ENCODE measurements around the gene CISH.
A peak's percentile ranks its signal among the peaks of the same experiment; 100 is the strongest.

Gene CISH

DNA sequence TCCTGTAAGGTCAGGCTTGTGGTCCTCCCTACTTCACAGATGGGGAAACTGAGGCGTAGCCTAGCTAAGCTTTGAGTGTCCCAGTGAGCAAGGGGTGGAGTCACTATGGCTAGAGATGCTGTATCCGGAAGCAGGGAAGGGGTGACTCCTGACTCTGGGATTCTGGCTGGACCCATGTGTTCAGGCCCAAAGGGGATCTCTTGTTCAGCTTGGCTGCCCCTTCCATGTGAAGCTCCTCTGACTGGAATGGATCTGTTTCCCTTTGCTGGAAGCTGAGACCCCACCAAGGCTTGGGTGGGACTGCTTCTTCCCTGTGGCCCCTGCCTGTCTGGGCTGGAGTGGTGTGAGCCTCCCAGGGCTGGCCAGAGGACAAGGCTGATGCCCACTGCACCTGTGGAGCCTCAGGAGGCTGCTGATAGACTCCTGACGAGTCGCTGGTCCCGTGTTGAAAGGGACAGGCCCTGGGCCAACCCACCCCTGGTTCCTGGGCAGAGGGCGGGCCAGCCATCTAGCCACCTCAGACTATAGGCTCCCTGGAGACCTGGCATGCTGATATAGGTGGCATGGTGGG, 6.4 kb upstream of the CISH start:
- H3K27me3 ChIP-seq (ENCODE audit: insufficient read depth, low read length, poor library complexity, severe bottlenecking): peaks cover 7% of the 10 kb centered on the region
- H3K9me2 ChIP-seq (replicated peaks; ENCODE audit: low read depth, low read length): no peaks in the 10 kb centered on the region
- peaks cover 57% of the 10 kb centered on the region for H3K79me2 ChIP-seq (ENCODE audit: insufficient read depth, low read length)
- H4K20me1 ChIP-seq (ENCODE audit: insufficient read depth, low read length, poor library complexity, severe bottlenecking): no peaks in the 10 kb centered on the region
- no peak overlapping the region for H2AFZ ChIP-seq (ENCODE audit: low read length)
- no peaks in the 10 kb centered on the region for H3K9me3 ChIP-seq (ENCODE audit: insufficient read depth, low read depth, low read length)
- 0 out of 2 replicates have a peak, but pooled peaks cover 6% of the 10 kb centered on the region for H3K36me3 ChIP-seq (ENCODE audit: insufficient read depth, low read length)
- H3K4me2 ChIP-seq (ENCODE audit: low read depth, low read length, poor library complexity, severe bottlenecking): peak overlapping the region; percentile 95
- H3K4me3 ChIP-seq (ENCODE audit: low read length, poor library complexity, severe bottlenecking): peak overlapping the region; percentile 97
- TF ChIP-seq CTCF (conservative IDR thresholded peaks at IDR 0.05; ENCODE audit: low read length) (no peak), EZH2phosphoT487 (IDR thresholded peaks at IDR 0.05; ENCODE audit: borderline replicate concordance) (no peak)
- H3K4me1 ChIP-seq (ENCODE audit: insufficient read depth, low read length, poor library complexity, severe bottlenecking): peaks cover 44% of the 10 kb centered on the region
- H3F3A ChIP-seq (ENCODE audit: low read depth): peaks cover 6% of the 10 kb centered on the region; the same call in 1 of the 2 replicates
- peak overlapping the region; percentile 98 for H3K9ac ChIP-seq (ENCODE audit: low read depth, low read length, poor library complexity, severe bottlenecking)

DNA sequence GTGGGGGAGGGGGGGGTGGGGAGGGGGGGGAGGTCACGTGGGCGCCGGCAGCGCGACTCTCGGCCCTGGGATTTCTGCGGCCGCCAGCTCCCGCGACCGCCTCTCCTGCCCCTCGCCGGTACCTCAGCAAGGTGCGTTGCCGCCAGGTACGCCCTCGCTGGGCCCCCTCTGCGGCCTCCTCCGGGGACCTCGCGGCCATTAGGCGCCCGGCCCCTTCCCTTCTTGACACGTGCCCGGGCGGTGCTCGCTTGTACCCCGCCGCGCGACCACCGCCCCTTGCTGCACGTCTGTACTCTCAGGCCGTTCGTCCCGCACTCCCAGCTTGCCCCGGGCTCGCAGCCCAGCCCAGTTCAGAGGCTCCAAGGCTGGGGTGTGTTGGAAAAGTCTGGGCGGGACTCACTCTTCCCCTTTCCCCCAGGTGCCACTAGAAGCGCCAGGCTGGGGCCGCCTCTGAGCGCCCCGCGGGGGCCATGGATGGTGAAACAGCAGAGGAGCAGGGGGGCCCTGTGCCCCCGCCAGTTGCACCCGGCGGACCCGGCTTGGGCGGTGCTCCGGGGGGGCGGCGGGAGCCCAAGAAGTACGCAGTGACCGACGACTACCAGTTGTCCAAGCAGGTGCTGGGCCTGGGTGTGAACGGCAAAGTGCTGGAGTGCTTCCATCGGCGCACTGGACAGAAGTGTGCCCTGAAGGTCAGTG, 5.7 kb upstream of the CISH start, which contains the start of gene MAPKAPK3:
TSS of gene MAPKAPK3 (plus strand) at position 56 of the 696 bp plus-strand sequence. CDS start at position 471, 415 bp downstream.
- H2AFZ ChIP-seq (ENCODE audit: low read length): peak within 1 kb of the TSS; percentile 83
- H3K4me3 ChIP-seq (ENCODE audit: low read length, poor library complexity, severe bottlenecking): peak within 1 kb of the TSS; percentile 97
- peaks cover 7% of the 10 kb centered on the region for H3K27me3 ChIP-seq (ENCODE audit: insufficient read depth, low read length, poor library complexity, severe bottlenecking)
- H3K79me2 ChIP-seq (ENCODE audit: insufficient read depth, low read length): peaks cover 50% of the 10 kb centered on the region
- no peaks in the 10 kb centered on the region for H3K9me3 ChIP-seq (ENCODE audit: insufficient read depth, low read depth, low read length)
- peaks cover 41% of the 10 kb centered on the region for H3K4me1 ChIP-seq (ENCODE audit: insufficient read depth, low read length, poor library complexity, severe bottlenecking)
- TF ChIP-seq CTCF (conservative IDR thresholded peaks at IDR 0.05; ENCODE audit: low read length): peak; percentile 13; the same call in 1 of the 2 replicates
- no peak for TF ChIP-seq EZH2phosphoT487 (IDR thresholded peaks at IDR 0.05; ENCODE audit: borderline replicate concordance)
- peak within 1 kb of the TSS; percentile 97 for H3K4me2 ChIP-seq (ENCODE audit: low read depth, low read length, poor library complexity, severe bottlenecking)
- H4K20me1 ChIP-seq (ENCODE audit: insufficient read depth, low read length, poor library complexity, severe bottlenecking): no peaks in the 10 kb centered on the region
- H3F3A ChIP-seq (ENCODE audit: low read depth): peaks cover 6% of the 10 kb centered on the region; the same call in 1 of the 2 replicates
- 0 out of 2 replicates have a peak, but pooled peaks cover 2% of the 10 kb centered on the region for H3K36me3 ChIP-seq (ENCODE audit: insufficient read depth, low read length)
- H3K9ac ChIP-seq (ENCODE audit: low read depth, low read length, poor library complexity, severe bottlenecking): peak within 1 kb of the TSS; percentile 98
- H3K9me2 ChIP-seq (replicated peaks; ENCODE audit: low read depth, low read length): no peaks in the 10 kb centered on the region

GRCh38 chr3:50616770-50617095, 5.2 kb upstream of the CISH start:
- Histone ChIP-seq H4K20me1 (ENCODE audit: insufficient read depth, low read length, poor library complexity, severe bottlenecking) (no peaks in the 10 kb centered on the region), H3K4me2 (ENCODE audit: low read depth, low read length, poor library complexity, severe bottlenecking) (peak overlapping the region; percentile 97), H2AFZ (ENCODE audit: low read length) (peak overlapping the region; percentile 83), H3K9me3 (ENCODE audit: insufficient read depth, low read depth, low read length) (no peaks in the 10 kb centered on the region), H3K27me3 (ENCODE audit: insufficient read depth, low read length, poor library complexity, severe bottlenecking) (peaks cover 7% of the 10 kb centered on the region), H3K9ac (ENCODE audit: low read depth, low read length, poor library complexity, severe bottlenecking) (peak overlapping the region; percentile 51), H3F3A (ENCODE audit: low read depth) (peaks cover 6% of the 10 kb centered on the region; the same call in 1 of the 2 replicates), H3K4me1 (ENCODE audit: insufficient read depth, low read length, poor library complexity, severe bottlenecking) (peaks cover 39% of the 10 kb centered on the region), H3K79me2 (ENCODE audit: insufficient read depth, low read length) (peaks cover 45% of the 10 kb centered on the region), H3K4me3 (ENCODE audit: low read length, poor library complexity, severe bottlenecking) (peak overlapping the region; percentile 74), H3K36me3 (ENCODE audit: insufficient read depth, low read length) (no peaks in the 10 kb centered on the region), H3K9me2 (replicated peaks; ENCODE audit: low read depth, low read length) (no peaks in the 10 kb centered on the region)
- no peak for TF ChIP-seq EZH2phosphoT487 (IDR thresholded peaks at IDR 0.05; ENCODE audit: borderline replicate concordance)
- no peak for TF ChIP-seq CTCF (conservative IDR thresholded peaks at IDR 0.05; ENCODE audit: low read length)
